Sigmoid colon (tissue), 7 donors: ENCODE data around the gene TEX50. TPM values are rescaled to one million over a fixed set of nuclear protein-coding genes. Genes with fewer than 3 reads are reported as not detected.
"Not testable (repeated sequence)": the region's sequence is repeated elsewhere in the genome, so short reads cannot be mapped to it uniquely, and the experiment has no call there.

Source experiments
- DNase-seq: peaks from one replicate; pipeline ENCODE4 v3.0.0-alpha.2; 2019
- H3K27ac ChIP-seq, 4 donors: fragments of 200-600 bp; sonication (generic); one replicate each; pipeline ENCODE4 v1.5.1; 2016 to 2019; ENCODE audit warnings: mild to moderate bottlenecking in 1 of 4
- H3K27me3 ChIP-seq, 3 donors: fragments of 200-600 bp; sonication (generic); one replicate each; pipeline ENCODE4 v1.5.1; 2019; ENCODE audit warnings: mild to moderate bottlenecking in 1 of 3
- H3K36me3 ChIP-seq, 4 donors: fragments of 200-600 bp; sonication (generic); one replicate each; pipeline ENCODE4 v1.5.1; 2016 to 2019
- H3K4me1 ChIP-seq, 4 donors: fragments of 200-600 bp; sonication (generic); one replicate each; pipeline ENCODE4 v1.5.1; 2017 to 2019
- H3K4me3 ChIP-seq, 4 donors: fragments of 200-600 bp; sonication (generic); one replicate each; pipeline ENCODE4 v1.5.1; 2017 to 2019; ENCODE audit warnings: mild to moderate bottlenecking in 2 of 4, moderate library complexity in 1 of 4
- H3K9me3 ChIP-seq, 4 donors: fragments of 200-600 bp in 3 of 4; sonication (generic) in 3 of 4; one replicate each; pipeline versions ENCODE4 v1.5.1 to v1.6.1; 2013 to 2019
- CTCF ChIP-seq, 4 experiments: fragments of 450-650 bp in 3 of 4; fragments of 200-600 bp in 1 of 4; IDR thresholded peaks; one replicate each; pipeline ENCODE4 v1.5.1; 2016 to 2019; ENCODE audit warnings: antibody characterized with exemption in 4 of 4, mild to moderate bottlenecking in 3 of 4, moderate library complexity in 2 of 4
- EP300 ChIP-seq, 4 donors: sonication (generic); formaldehyde crosslinking; IDR thresholded peaks; one replicate each; pipeline ENCODE4 v1.6.1; 2017; ENCODE audit warnings: antibody characterized with exemption in 4 of 4
- POLR2A ChIP-seq, 2 donors: fragments of 450-650 bp; IDR thresholded peaks; one replicate each; pipeline ENCODE4 v1.6.1; 2016; ENCODE audit warnings: antibody characterized with exemption in 2 of 2, mild to moderate bottlenecking in 2 of 2, moderate library complexity in 2 of 2
- POLR2AphosphoS5 ChIP-seq, 4 donors: sonication (generic); formaldehyde crosslinking; IDR thresholded peaks; one replicate each; pipeline ENCODE4 v1.6.1; 2017; ENCODE audit warnings: antibody characterized with exemption in 4 of 4
- WGBS, 2 donors: extraction: QIAGEN DNeasy Blood & Tissue Kit; methylation state at CpG; one replicate each; pipeline ENCODE4 v1.1.7; 2013; 5-methylcytosine and 5-hydroxymethylcytosine counted together
- intact Hi-C: fragments of 100-400 bp; cut with DNase I; formaldehyde crosslinking; loops from one replicate; pipeline ENCODE4 v1.15.1; 2023
- polyA plus RNA-seq, 3 donors: library from polyadenylated mRNA; stranded (reverse); fragments of 200-250 nt; gene quantifications; one replicate each; pipeline ENCODE4 v1.2.3, GENCODE V29; 2013
- total RNA-seq, 4 donors: library from RNA; depleted of rRNA; stranded (reverse); fragments of >200 nt; gene quantifications; one replicate each; pipeline ENCODE4 v1.1.0, GENCODE V29; 2016
- donor health status: healthy with polysubstance abuse.
- donor health status: Bipolar disorder and iron deficiency.
- donor health status: healthy.

The TEX50 gene
- total and polyA plus RNA-seq, 7 donors = not detected

GRCh38 chr1:173669491-173669941 lies 34.4 kb downstream of the TEX50 start, which contains the start of gene ANKRD45:
Gene ANKRD45, minus strand, starts transcription at chr1:173669851. Its CDS starts 10,433 bp downstream, at chr1:173659418.
- Histone ChIP-seq H3K27me3 (peaks cover 0 to 16% (median 0%) of the 10 kb centered on the region in 3 donors), H3K4me1 (peaks cover 0 to 10% (median 4%) of the 10 kb centered on the region in 4 donors), H3K4me3 (peak within 1 kb of the TSS; percentile 19 to 43 (median 28)), H3K9me3 (no peaks in the 10 kb centered on the region), H3K27ac (no peak within 1 kb of the TSS), H3K36me3 (no peaks in the 10 kb centered on the region)
- DNase-seq = no peak
- WGBS, 2 donors = 4 to 12% methylated on average over 33 of the region's 33 CpGs
- intact Hi-C loops = no loop called here
- no peak for TF ChIP-seq EP300 (IDR thresholded peaks at IDR 0.05)
- TF ChIP-seq CTCF (IDR thresholded peaks at IDR 0.05) = no peak
- TF ChIP-seq POLR2A (IDR thresholded peaks at IDR 0.05) = no peak
- no peak for TF ChIP-seq POLR2AphosphoS5 (IDR thresholded peaks at IDR 0.05)

- DNase-seq, H3K4me3 ChIP-seq, H3K4me1 ChIP-seq, intact Hi-C loops, H3K27me3 ChIP-seq, H3K36me3 ChIP-seq, H3K9me3 ChIP-seq, H3K27ac ChIP-seq: not testable (repeated sequence)
- 82% methylated on average over 2 of the region's 2 CpGs for WGBS, 2 donors
These were observed 39.4 kb downstream of the TEX50 start for GRCh38 chr1:173674496-173674895.

- intact Hi-C loops, H3K9me3 ChIP-seq, H3K27ac ChIP-seq, DNase-seq, H3K4me1 ChIP-seq, H3K36me3 ChIP-seq, H3K27me3 ChIP-seq, H3K4me3 ChIP-seq: not testable (repeated sequence)
- 74 to 89% methylated on average over 5 of the region's 5 CpGs for WGBS, 2 donors
These were observed 45.0 kb downstream of the TEX50 start for GRCh38 chr1:173680152-173680551.

- no peak for DNase-seq
- no peak overlapping the region for H3K4me3 ChIP-seq
- intact Hi-C loops = no loop called here
- peak overlapping the region in 2 of 4 donors; percentile 29 to 41 for H3K27ac ChIP-seq
- H3K9me3 ChIP-seq = no peaks in the 10 kb centered on the region
- H3K4me1 ChIP-seq = no peaks in the 10 kb centered on the region
- H3K36me3 ChIP-seq = no peaks in the 10 kb centered on the region
- H3K27me3 ChIP-seq = no peaks in the 10 kb centered on the region
- no peak for TF ChIP-seq CTCF (IDR thresholded peaks at IDR 0.05)
- TF ChIP-seq EP300 (IDR thresholded peaks at IDR 0.05) = no peak
- no peak for TF ChIP-seq POLR2A (IDR thresholded peaks at IDR 0.05)
- TF ChIP-seq POLR2AphosphoS5 (IDR thresholded peaks at IDR 0.05) = no peak
These were observed 47.0 kb downstream of the TEX50 start for GRCh38 chr1:173682184-173682583.

- 29 to 79% methylated on average over 4 of the region's 4 CpGs for WGBS, 2 donors
- H3K4me3 ChIP-seq, H3K4me1 ChIP-seq, intact Hi-C loops, H3K27me3 ChIP-seq, H3K27ac ChIP-seq, H3K9me3 ChIP-seq, DNase-seq, H3K36me3 ChIP-seq: not testable (repeated sequence)
These were observed 48.7 kb downstream of the TEX50 start for GRCh38 chr1:173683838-173684237.

GRCh38 chr1:173685121-173685520 lies 50.0 kb downstream of the TEX50 start:
- H3K9me3 ChIP-seq, H3K36me3 ChIP-seq, DNase-seq, H3K27ac ChIP-seq, H3K4me3 ChIP-seq, H3K27me3 ChIP-seq, intact Hi-C loops, H3K4me1 ChIP-seq: not testable (repeated sequence)
- WGBS, 2 donors = 89 to 92% methylated on average over 3 of the region's 3 CpGs

Other genes starting within 250 kb of the TEX50 start
- 100 to 1,000 TPM; 128 to 205 (median 183) TPM for gene PRDX6, start 158.0 kb upstream of the TEX50 start, total RNA-seq
- gene PRDX6, start 158.0 kb upstream of the TEX50 start, polyA plus RNA-seq = 100 to 1,000 TPM; 292 to 804 (median 561) TPM
- gene SLC9C2, start 32.3 kb upstream of the TEX50 start, total RNA-seq = not detected
- gene SLC9C2, start 32.3 kb upstream of the TEX50 start, polyA plus RNA-seq = not detected
- under 1 TPM in 3 of 4 donors, not detected in 1; 0.27 to 0.71 (median 0.33) TPM for gene ANKRD45, start 34.5 kb downstream of the TEX50 start, total RNA-seq
- under 1 TPM in 2 of 3 donors, not detected in 1; 0.41 to 0.92 TPM for gene ANKRD45, start 34.5 kb downstream of the TEX50 start, polyA plus RNA-seq
- gene KLHL20, start 79.6 kb downstream of the TEX50 start, total RNA-seq = 10 to 100 TPM; 35.5 to 57.7 (median 42.6) TPM
- 10 to 100 TPM in 1 of 3 donors, 1 to 10 TPM in 2; 9.0 to 11.3 (median 9.8) TPM for gene KLHL20, start 79.6 kb downstream of the TEX50 start, polyA plus RNA-seq
- gene DARS2, start 189.3 kb downstream of the TEX50 start, total RNA-seq = 1 to 10 TPM; 5.2 to 10.0 (median 7.3) TPM
- gene DARS2, start 189.3 kb downstream of the TEX50 start, polyA plus RNA-seq = 10 to 100 TPM in 2 of 3 donors, 1 to 10 TPM in 1; 8.4 to 15.7 (median 10.4) TPM
- gene CENPL, start 189.5 kb downstream of the TEX50 start, total RNA-seq = 1 to 10 TPM; 3.8 to 7.8 (median 5.4) TPM
- gene CENPL, start 189.5 kb downstream of the TEX50 start, polyA plus RNA-seq = 1 to 10 TPM; 1.8 to 5.7 (median 4.9) TPM
- gene GAS5, start 232.7 kb downstream of the TEX50 start, total RNA-seq = 100 to 1,000 TPM; 443 to 618 (median 542) TPM
- gene GAS5, start 232.7 kb downstream of the TEX50 start, polyA plus RNA-seq = 100 to 1,000 TPM; 323 to 804 (median 459) TPM
- 1 to 10 TPM; 7.5 to 8.6 (median 8.0) TPM for gene ZBTB37, start 233.0 kb downstream of the TEX50 start, total RNA-seq
- gene ZBTB37, start 233.0 kb downstream of the TEX50 start, polyA plus RNA-seq = 1 to 10 TPM in 1 of 3 donors, under 1 TPM in 2; under 0.01 to 2.5 (median 0.46) TPM